ENCODE data around the gene HERC4.

DNA sequence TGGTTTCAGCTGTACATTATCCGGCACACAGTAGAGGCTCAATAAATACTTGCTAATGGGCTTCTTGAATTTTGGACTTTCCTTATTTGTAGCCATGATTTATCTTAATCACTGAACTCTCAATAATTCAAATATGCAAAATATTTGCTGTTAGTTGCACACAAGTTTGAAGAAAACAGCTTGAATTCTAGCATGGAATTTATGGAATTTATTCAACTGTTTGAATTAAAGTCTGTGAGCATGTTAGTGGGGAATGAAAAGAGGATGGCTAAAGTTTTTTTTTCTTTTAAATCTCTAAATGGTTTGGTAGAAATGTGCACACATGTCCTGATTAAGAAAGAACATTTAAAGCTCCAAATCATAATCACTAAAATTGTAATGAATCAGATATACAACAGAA, 148.1 kb downstream of the HERC4 start:
- TF ChIP-seq, protein P1, sequence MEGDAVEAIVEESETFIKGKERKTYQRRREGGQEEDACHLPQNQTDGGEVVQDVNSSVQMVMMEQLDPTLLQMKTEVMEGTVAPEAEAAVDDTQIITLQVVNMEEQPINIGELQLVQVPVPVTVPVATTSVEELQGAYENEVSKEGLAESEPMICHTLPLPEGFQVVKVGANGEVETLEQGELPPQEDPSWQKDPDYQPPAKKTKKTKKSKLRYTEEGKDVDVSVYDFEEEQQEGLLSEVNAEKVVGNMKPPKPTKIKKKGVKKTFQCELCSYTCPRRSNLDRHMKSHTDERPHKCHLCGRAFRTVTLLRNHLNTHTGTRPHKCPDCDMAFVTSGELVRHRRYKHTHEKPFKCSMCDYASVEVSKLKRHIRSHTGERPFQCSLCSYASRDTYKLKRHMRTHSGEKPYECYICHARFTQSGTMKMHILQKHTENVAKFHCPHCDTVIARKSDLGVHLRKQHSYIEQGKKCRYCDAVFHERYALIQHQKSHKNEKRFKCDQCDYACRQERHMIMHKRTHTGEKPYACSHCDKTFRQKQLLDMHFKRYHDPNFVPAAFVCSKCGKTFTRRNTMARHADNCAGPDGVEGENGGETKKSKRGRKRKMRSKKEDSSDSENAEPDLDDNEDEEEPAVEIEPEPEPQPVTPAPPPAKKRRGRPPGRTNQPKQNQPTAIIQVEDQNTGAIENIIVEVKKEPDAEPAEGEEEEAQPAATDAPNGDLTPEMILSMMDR (IDR thresholded peaks at IDR 0.05) = no peak
- TF ChIP-seq POLR2AphosphoS5 (IDR thresholded peaks at IDR 0.05) = no peak
- TF ChIP-seq POLR2A (IDR thresholded peaks at IDR 0.05) = no peak

All from breast epithelium (tissue), 3 donors.